BLaER1 (cell line): ENCODE data around the gene KDM4B.

Source experiments
- H3K27ac ChIP-seq: shearing (Covaris generic); formaldehyde crosslinking; 2 replicates; pipeline ENCODE4 v1.8.1; 2022
- H3K27me3 ChIP-seq: shearing (Covaris generic); formaldehyde crosslinking; 2 replicates; pipeline ENCODE4 v1.8.1; 2022
- H3K36me3 ChIP-seq: shearing (Covaris generic); formaldehyde crosslinking; 2 replicates; pipeline ENCODE4 v1.8.1; 2022
- H3K4me1 ChIP-seq: shearing (Covaris generic); formaldehyde crosslinking; 2 replicates; pipeline ENCODE4 v1.8.1; 2022
- H3K4me2 ChIP-seq: shearing (Covaris generic); formaldehyde crosslinking; 2 replicates; pipeline ENCODE4 v1.8.1; 2022
- H3K4me3 ChIP-seq: shearing (Covaris generic); formaldehyde crosslinking; 2 replicates; pipeline ENCODE4 v1.8.1; 2022
- H3K9ac ChIP-seq: shearing (Covaris generic); formaldehyde crosslinking; 2 replicates; pipeline ENCODE4 v1.8.1; 2022
- H3K9me3 ChIP-seq: shearing (Covaris generic); formaldehyde crosslinking; 2 replicates; pipeline ENCODE4 v1.8.1; 2022
- H4K20me1 ChIP-seq: shearing (Covaris generic); formaldehyde crosslinking; 2 replicates; pipeline ENCODE4 v1.8.1; 2022
- Cebpa-rat ChIP-seq: shearing (Covaris generic); IDR thresholded peaks from 2 replicates; pipeline ENCODE4 v1.8.1; 2022

Gene KDM4B

DNA sequence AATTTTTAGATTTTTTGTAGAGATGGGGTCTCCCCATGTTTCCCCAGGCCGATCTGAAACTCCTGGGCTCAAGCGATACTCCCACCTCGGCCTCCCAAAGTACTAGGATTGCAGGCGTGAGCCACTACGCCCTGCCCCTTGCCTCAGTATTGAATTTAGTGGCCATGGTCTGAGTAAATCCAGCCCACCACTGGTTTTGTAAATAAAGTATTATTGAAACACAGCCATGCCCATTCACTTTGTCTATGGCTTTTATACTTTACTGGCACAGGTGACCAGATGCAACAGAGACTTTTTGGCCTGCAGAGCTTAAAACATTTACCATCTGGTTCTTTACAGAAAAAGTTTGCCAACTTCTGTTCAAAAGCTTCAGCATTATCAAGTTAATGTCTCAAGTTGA, 227.9 kb downstream of the KDM4B start:
- TF ChIP-seq Cebpa-rat = no peak
- no peaks in the 10 kb centered on the region for H3K27me3 ChIP-seq
- no peaks in the 10 kb centered on the region for H4K20me1 ChIP-seq
- no peak overlapping the region for H3K9ac ChIP-seq
- H3K4me3 ChIP-seq = no peak overlapping the region
- peaks cover 21% of the 10 kb centered on the region for H3K9me3 ChIP-seq
- H3K4me1 ChIP-seq = no peaks in the 10 kb centered on the region
- 0 out of 2 replicates have a peak, but pooled peaks cover 4% of the 10 kb centered on the region for H3K36me3 ChIP-seq
- no peak overlapping the region for H3K4me2 ChIP-seq
- H3K27ac ChIP-seq = no peak overlapping the region

DNA sequence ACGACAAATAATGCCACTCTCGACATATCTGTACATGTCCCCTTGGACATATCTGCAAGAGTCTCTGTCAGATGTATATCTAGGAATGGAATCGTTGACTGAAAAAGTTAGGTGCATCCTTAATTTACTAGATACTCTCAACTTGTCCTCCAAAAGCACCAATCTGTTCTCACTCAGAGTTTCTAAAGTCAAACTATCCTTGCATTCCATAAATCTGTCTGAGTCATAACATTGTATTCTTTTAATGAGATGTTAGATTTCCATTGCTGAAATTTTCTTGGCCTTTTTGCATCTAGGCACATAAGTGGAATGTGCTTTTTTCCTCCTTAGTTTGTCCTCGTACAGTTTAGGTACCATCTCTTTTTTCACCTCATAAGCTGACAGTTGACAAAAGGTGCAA, 231.9 kb downstream of the KDM4B start:
- Histone ChIP-seq H3K4me1 (no peaks in the 10 kb centered on the region), H3K4me2 (no peak overlapping the region), H3K4me3 (no peak overlapping the region), H3K27ac (no peak overlapping the region), H3K27me3 (no peaks in the 10 kb centered on the region), H3K9ac (no peak overlapping the region), H4K20me1 (no peaks in the 10 kb centered on the region), H3K36me3 (peaks cover 15% of the 10 kb centered on the region; the same call in 1 of the 2 replicates), H3K9me3 (peaks cover 45% of the 10 kb centered on the region)
- TF ChIP-seq Cebpa-rat = no peak

DNA sequence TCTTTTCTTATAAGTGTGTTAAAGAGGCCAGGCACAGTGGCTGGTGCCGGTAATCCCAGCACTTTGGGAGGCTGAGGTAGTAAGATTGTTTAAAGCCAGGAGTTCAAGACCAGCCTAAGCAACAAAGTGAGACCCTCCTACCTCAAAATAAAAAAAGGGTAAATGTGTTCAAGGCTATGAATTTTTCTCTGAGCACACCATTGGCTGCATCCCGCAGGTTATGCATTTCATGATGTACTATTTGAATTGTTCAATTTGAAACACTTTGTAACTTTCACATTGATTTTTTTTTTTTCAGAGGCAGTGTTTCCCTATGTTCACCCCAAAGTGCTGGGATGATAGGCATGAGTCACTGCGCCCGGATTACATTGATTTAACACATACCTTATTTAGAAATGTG, 233.6 kb downstream of the KDM4B start:
- Histone ChIP-seq H3K27me3 (no peaks in the 10 kb centered on the region), H3K27ac (no peak overlapping the region), H3K9ac (no peak overlapping the region), H3K4me3 (no peak overlapping the region), H3K4me2 (no peak overlapping the region), H4K20me1 (no peaks in the 10 kb centered on the region), H3K4me1 (no peaks in the 10 kb centered on the region), H3K36me3 (peaks cover 27% of the 10 kb centered on the region), H3K9me3 (peaks cover 45% of the 10 kb centered on the region)
- TF ChIP-seq Cebpa-rat = no peak
